ENCODE measurements around the gene MSRB2.

GRCh38 chr10:23099816-23100215 lies 4.4 kb downstream of the MSRB2 start:
- TF ChIP-seq EZH2phosphoT487 (IDR thresholded peaks at IDR 0.05; ENCODE audit: unreplicated experiment) (no peak), REST (IDR thresholded peaks at IDR 0.05; ENCODE audit: unreplicated experiment) (no peak), CTCF (conservative IDR thresholded peaks at IDR 0.05; ENCODE audit: low read depth in 2 of 2) (no peak), POLR2AphosphoS5 (IDR thresholded peaks at IDR 0.05; ENCODE audit: low read depth) (no peak), EZH2 (IDR thresholded peaks at IDR 0.05; ENCODE audit: low read depth, unreplicated experiment) (no peak), CREB1 (CRISPR knock-in tag; IDR thresholded peaks at IDR 0.05; ENCODE audit: low read depth) (no peak), NANOG (IDR thresholded peaks at IDR 0.05; ENCODE audit: borderline replicate concordance) (no peak), STAT1 (IDR thresholded peaks at IDR 0.05; ENCODE audit: unreplicated experiment) (no peak), JUNB (IDR thresholded peaks at IDR 0.05; ENCODE audit: unreplicated experiment) (no peak), ETS1 (IDR thresholded peaks at IDR 0.05) (no peak), ZNF331 (CRISPR knock-in tag; IDR thresholded peaks at IDR 0.05; ENCODE audit: low read depth) (no peak), ZNF462 (CRISPR knock-in tag; IDR thresholded peaks at IDR 0.05) (no peak), ZNF114 (CRISPR knock-in tag; IDR thresholded peaks at IDR 0.05) (no peak)
